ENCODE data around the gene ZNF519.

Gene ZNF519

GRCh38 chr18:14124689-14125088 lies 7.5 kb downstream of the ZNF519 start:
- FAIRE-seq (no peak), DNase-seq (ENCODE audit: insufficient read length, low spot score) (no peak)
- TF ChIP-seq TAF1 (IDR thresholded peaks at IDR 0.05; ENCODE audit: low read depth, low read length), result no peak
- TF ChIP-seq POU2F2 (IDR thresholded peaks at IDR 0.05; ENCODE audit: low read depth, low read length), result no peak
- no peak for TF ChIP-seq POLR2AphosphoS5 (IDR thresholded peaks at IDR 0.05; ENCODE audit: low read depth, low read length)
- TF ChIP-seq PAX5 (IDR thresholded peaks at IDR 0.05; ENCODE audit: insufficient read depth, low read length, severe bottlenecking), result no peak
- no peak for TF ChIP-seq SPI1 (IDR thresholded peaks at IDR 0.05; ENCODE audit: low read depth, low read length)
- no peak for TF ChIP-seq POLR2A (IDR thresholded peaks at IDR 0.05; ENCODE audit: low read depth, low read length)

DNA sequence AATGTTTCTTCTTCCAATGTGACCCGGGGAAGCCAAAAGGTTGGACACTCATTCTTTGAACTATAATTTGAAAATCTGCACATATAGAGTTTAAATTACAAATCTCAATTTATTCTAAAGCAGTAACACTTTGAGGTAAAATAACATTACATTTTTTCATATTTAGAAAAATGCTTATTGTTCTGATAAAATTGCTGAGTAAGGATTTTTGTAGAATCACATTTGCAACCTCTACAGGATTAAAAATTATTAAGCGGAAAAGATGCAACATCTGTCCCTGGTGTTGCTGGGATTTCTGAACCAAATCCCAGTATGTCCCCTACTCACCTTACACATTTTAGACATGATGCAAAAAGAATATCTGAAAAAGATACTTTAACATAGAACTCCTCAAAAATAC lies 10.1 kb downstream of the ZNF519 start:
- no peak for TF ChIP-seq POLR2A (IDR thresholded peaks at IDR 0.05; ENCODE audit: low read depth, low read length)
- TF ChIP-seq SPI1 (IDR thresholded peaks at IDR 0.05; ENCODE audit: low read depth, low read length), result no peak
- TF ChIP-seq POU2F2 (IDR thresholded peaks at IDR 0.05; ENCODE audit: low read depth, low read length), result no peak
- FAIRE-seq (no peak), DNase-seq (ENCODE audit: insufficient read length, low spot score) (no peak)

DNA sequence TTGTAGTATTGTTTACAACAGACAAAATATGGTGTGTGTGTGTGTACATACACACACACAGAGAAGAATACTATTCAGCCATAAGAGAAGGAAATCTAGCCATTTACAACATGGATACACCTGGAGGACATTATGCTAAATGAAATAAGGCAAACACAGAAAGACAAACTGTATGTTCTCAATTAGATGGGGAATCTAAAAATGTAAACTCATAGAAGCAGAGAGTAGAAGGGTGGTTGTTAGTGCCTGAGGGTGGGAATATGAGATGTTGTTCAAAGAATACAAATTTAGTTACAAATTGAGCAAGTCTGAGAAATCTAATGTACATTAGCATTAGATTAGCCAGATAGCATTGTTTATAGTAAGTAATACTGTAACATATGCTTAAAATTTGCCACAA lies 11.3 kb downstream of the ZNF519 start:
- FAIRE-seq (no peak), DNase-seq (ENCODE audit: insufficient read length, low spot score) (no peak)
- no peak for TF ChIP-seq TAF1 (IDR thresholded peaks at IDR 0.05; ENCODE audit: low read depth, low read length)
- no peak for TF ChIP-seq POLR2A (IDR thresholded peaks at IDR 0.05; ENCODE audit: low read depth, low read length)
- no peak for TF ChIP-seq PAX5 (IDR thresholded peaks at IDR 0.05; ENCODE audit: insufficient read depth, low read length, severe bottlenecking)
- no peak for TF ChIP-seq SPI1 (IDR thresholded peaks at IDR 0.05; ENCODE audit: low read depth, low read length)

- FAIRE-seq (no peak), DNase-seq (ENCODE audit: insufficient read length, low spot score) (no peak)
- TF ChIP-seq PAX5 (IDR thresholded peaks at IDR 0.05; ENCODE audit: insufficient read depth, low read length, severe bottlenecking) (no peak), SPI1 (IDR thresholded peaks at IDR 0.05; ENCODE audit: low read depth, low read length) (no peak), POU2F2 (IDR thresholded peaks at IDR 0.05; ENCODE audit: low read depth, low read length) (no peak), POLR2AphosphoS5 (IDR thresholded peaks at IDR 0.05; ENCODE audit: low read depth, low read length) (no peak), TAF1 (IDR thresholded peaks at IDR 0.05; ENCODE audit: low read depth, low read length) (no peak), POLR2A (IDR thresholded peaks at IDR 0.05; ENCODE audit: low read depth, low read length) (no peak)
These were observed 14.6 kb downstream of the ZNF519 start for GRCh38 chr18:14117606-14118005.

GRCh38 chr18:14106906-14107305 lies 25.3 kb downstream of the ZNF519 start:
- no peak for TF ChIP-seq TAF1 (IDR thresholded peaks at IDR 0.05; ENCODE audit: low read depth, low read length)
- no peak for TF ChIP-seq POU2F2 (IDR thresholded peaks at IDR 0.05; ENCODE audit: low read depth, low read length)
- no peak for TF ChIP-seq SPI1 (IDR thresholded peaks at IDR 0.05; ENCODE audit: low read depth, low read length)
- no peak for TF ChIP-seq POLR2AphosphoS5 (IDR thresholded peaks at IDR 0.05; ENCODE audit: low read depth, low read length)
- TF ChIP-seq PAX5 (IDR thresholded peaks at IDR 0.05; ENCODE audit: insufficient read depth, low read length, severe bottlenecking), result no peak
- TF ChIP-seq POLR2A (IDR thresholded peaks at IDR 0.05; ENCODE audit: low read depth, low read length), result no peak

GRCh38 chr18:14104906-14105748 lies 27.1 kb downstream of the ZNF519 start:
- no peak for TF ChIP-seq TAF1 (IDR thresholded peaks at IDR 0.05; ENCODE audit: low read depth, low read length)
- no peak for TF ChIP-seq POLR2A (IDR thresholded peaks at IDR 0.05; ENCODE audit: low read depth, low read length)
- no peak for TF ChIP-seq POLR2AphosphoS5 (IDR thresholded peaks at IDR 0.05; ENCODE audit: low read depth, low read length)
- FAIRE-seq (no peak), DNase-seq (ENCODE audit: insufficient read length, low spot score) (no peak)

More at GRCh38 chr18:14106906-14107305, 25.3 kb downstream of the ZNF519 start:
- DNase-seq (ENCODE audit: insufficient read length, low spot score) (no peak), FAIRE-seq (no peak)

DNA sequence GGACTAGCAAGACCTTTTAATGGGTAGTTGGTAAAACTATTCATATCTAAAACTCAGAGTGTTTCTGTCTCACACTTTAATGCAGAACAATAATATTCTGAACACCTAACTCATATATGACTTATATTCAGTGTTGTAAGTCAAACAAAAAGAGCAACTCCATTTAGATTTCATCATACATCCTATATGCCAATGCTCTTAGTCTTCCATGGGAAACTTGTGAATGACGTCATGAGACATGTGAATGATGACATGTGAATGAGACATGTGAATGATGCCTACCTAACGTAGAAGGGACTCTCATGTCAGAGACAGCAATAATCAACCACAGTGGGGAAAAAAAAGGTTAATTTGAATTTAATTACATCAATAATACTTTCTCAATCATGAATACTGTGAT lies 28.0 kb downstream of the ZNF519 start:
- FAIRE-seq (no peak), DNase-seq (ENCODE audit: insufficient read length, low spot score) (no peak)
- no peak for TF ChIP-seq POLR2AphosphoS5 (IDR thresholded peaks at IDR 0.05; ENCODE audit: low read depth, low read length)
- no peak for TF ChIP-seq TAF1 (IDR thresholded peaks at IDR 0.05; ENCODE audit: low read depth, low read length)
- no peak for TF ChIP-seq PAX5 (IDR thresholded peaks at IDR 0.05; ENCODE audit: insufficient read depth, low read length, severe bottlenecking)
- TF ChIP-seq SPI1 (IDR thresholded peaks at IDR 0.05; ENCODE audit: low read depth, low read length), result no peak
- no peak for TF ChIP-seq POU2F2 (IDR thresholded peaks at IDR 0.05; ENCODE audit: low read depth, low read length)
- TF ChIP-seq POLR2A (IDR thresholded peaks at IDR 0.05; ENCODE audit: low read depth, low read length), result no peak

DNA sequence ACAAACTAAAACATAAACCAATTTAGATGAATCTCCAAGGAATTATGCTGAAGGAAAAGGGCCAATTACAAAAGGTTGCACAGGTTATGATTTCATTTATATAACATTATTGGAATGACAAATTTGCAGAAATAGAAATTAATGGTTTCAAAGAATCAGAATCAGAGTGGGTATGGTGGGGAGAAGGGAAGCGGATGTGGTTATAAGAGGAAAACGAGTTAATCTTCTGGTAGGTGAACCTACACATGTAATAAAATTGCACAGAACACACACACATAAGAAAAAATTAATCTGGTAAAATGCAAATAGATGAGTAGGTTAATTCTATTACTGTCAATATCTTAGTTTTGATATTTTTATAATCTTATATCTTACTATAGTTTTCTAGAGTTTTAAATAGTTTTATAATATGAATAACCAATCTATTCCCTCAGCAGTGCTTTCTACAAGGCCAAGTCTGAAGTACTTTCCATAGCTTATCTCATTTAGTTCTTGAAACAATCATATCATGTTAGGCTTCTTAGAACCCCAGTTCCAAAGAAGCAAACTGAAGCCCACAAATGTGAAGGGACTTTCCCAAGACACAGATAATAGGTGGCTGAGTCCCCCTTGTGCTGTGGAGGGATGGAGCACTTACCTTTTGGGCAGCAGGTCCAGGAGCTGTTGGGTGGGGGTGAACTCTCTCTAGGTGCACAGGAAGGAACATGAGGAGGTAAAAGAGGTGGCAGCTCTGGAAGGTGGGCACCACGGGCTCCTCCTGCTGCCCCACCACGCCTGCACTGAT lies 31.5 kb downstream of the ZNF519 start:
- no peak for DNase-seq (ENCODE audit: insufficient read length, low spot score)
- FAIRE-seq, result no peak
- TF ChIP-seq SPI1 (IDR thresholded peaks at IDR 0.05; ENCODE audit: low read depth, low read length), result no peak
- TF ChIP-seq TAF1 (IDR thresholded peaks at IDR 0.05; ENCODE audit: low read depth, low read length), result no peak
- TF ChIP-seq POLR2A (IDR thresholded peaks at IDR 0.05; ENCODE audit: low read depth, low read length), result no peak

DNA sequence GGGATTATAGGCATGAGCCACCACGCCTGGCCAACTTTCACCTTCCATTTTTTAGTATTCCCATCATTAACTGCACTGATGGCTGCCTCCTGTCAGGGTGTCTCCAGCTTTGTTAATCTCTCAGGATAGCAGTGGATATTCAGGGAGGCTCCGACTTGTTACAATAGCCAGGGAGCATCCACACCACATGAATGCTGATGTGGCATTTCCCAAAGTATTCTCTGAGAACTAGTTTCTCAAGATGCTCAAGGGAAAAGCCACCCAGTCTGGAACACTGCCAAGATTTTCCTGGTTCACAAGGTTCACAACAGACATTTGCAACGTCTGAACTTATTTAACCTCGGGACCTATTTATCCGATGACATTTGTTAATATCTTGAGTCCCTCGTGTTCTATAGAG lies 33.8 kb downstream of the ZNF519 start:
- DNase-seq (ENCODE audit: insufficient read length, low spot score) (no peak), FAIRE-seq (no peak)
- no peak for TF ChIP-seq PAX5 (IDR thresholded peaks at IDR 0.05; ENCODE audit: insufficient read depth, low read length, severe bottlenecking)
- no peak for TF ChIP-seq SPI1 (IDR thresholded peaks at IDR 0.05; ENCODE audit: low read depth, low read length)
- TF ChIP-seq POLR2AphosphoS5 (IDR thresholded peaks at IDR 0.05; ENCODE audit: low read depth, low read length), result no peak
- TF ChIP-seq TAF1 (IDR thresholded peaks at IDR 0.05; ENCODE audit: low read depth, low read length), result no peak
- TF ChIP-seq POLR2A (IDR thresholded peaks at IDR 0.05; ENCODE audit: low read depth, low read length), result no peak
- TF ChIP-seq POU2F2 (IDR thresholded peaks at IDR 0.05; ENCODE audit: low read depth, low read length), result no peak

GRCh38 chr18:14097761-14098160 lies 34.5 kb downstream of the ZNF519 start:
- DNase-seq (ENCODE audit: insufficient read length, low spot score), result no peak
- no peak for TF ChIP-seq SPI1 (IDR thresholded peaks at IDR 0.05; ENCODE audit: low read depth, low read length)
- TF ChIP-seq POU2F2 (IDR thresholded peaks at IDR 0.05; ENCODE audit: low read depth, low read length), result no peak
- TF ChIP-seq PAX5 (IDR thresholded peaks at IDR 0.05; ENCODE audit: insufficient read depth, low read length, severe bottlenecking), result no peak
- no peak for TF ChIP-seq POLR2A (IDR thresholded peaks at IDR 0.05; ENCODE audit: low read depth, low read length)
- TF ChIP-seq TAF1 (IDR thresholded peaks at IDR 0.05; ENCODE audit: low read depth, low read length), result no peak
- no peak for TF ChIP-seq POLR2AphosphoS5 (IDR thresholded peaks at IDR 0.05; ENCODE audit: low read depth, low read length)
- no peak for FAIRE-seq
